GM18951 (cell line): Measurements from ENCODE around the gene SLC7A14.

Source experiments
- POLR2A ChIP-seq: IDR thresholded peaks from 4 replicates; pipeline ENCODE4 v1.6.1; 2011; ENCODE audit warnings: mild to moderate bottlenecking; ENCODE audit not compliant: insufficient read length, insufficient read depth; ENCODE audit errors: extremely low read depth
- in situ Hi-C: fragments of 300-500 bp; cut with MboI; formaldehyde crosslinking; loops from one replicate; pipeline ENCODE4 v1.12.0; 2022; ENCODE audit warnings: low sequenced_read_pairs, mixed read lengths, inconsistent platforms; ENCODE audit not compliant: unreplicated experiment

SLC7A14 gene

DNA sequence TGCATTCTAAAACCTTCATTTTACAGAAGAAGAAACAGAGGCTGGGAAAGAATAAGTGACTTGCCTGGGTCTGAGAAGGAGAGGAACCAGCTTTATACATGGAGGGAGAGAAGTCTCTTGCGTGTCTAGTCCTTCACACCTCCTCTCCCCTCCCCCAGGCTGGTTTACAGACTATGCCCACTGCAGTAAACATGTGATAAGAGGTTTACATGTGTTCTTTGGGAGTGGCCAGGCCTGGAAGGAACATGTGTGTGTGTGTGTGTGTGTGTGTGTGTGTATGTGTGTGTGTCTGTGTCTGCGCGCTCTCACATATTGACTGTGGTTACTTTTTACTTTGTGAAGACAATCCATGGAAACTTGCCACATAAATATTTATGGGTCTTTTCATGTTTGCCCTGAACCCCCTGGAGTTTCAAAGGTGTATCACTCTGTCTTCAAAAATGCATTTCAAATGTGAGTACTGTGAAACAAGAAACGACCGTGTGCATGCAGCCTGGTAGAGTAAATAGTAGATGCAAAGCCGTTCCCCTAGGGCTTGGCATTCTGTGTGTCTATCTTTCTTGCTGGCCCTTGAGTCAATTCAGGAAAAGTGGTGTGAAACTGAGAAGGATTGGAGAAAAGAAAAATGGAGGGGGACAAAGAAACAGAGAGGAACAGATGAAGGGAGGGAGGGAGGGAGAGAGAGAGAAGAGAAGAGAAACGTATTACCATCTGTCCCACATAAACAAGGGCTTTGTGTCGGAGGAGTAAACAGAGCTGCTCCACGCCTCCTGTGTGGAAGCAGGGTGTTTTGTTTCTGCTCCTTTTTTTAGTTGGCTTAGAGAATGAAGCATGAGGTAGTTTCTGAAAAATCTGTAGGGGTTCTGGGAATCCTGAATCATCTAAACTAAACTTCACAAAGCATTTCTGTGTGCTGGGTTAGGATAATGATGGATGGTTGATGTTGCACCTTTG is 115.5 kb downstream of the SLC7A14 start:
- TF ChIP-seq POLR2A: no peak
- in situ Hi-C loops: no loop called here

DNA sequence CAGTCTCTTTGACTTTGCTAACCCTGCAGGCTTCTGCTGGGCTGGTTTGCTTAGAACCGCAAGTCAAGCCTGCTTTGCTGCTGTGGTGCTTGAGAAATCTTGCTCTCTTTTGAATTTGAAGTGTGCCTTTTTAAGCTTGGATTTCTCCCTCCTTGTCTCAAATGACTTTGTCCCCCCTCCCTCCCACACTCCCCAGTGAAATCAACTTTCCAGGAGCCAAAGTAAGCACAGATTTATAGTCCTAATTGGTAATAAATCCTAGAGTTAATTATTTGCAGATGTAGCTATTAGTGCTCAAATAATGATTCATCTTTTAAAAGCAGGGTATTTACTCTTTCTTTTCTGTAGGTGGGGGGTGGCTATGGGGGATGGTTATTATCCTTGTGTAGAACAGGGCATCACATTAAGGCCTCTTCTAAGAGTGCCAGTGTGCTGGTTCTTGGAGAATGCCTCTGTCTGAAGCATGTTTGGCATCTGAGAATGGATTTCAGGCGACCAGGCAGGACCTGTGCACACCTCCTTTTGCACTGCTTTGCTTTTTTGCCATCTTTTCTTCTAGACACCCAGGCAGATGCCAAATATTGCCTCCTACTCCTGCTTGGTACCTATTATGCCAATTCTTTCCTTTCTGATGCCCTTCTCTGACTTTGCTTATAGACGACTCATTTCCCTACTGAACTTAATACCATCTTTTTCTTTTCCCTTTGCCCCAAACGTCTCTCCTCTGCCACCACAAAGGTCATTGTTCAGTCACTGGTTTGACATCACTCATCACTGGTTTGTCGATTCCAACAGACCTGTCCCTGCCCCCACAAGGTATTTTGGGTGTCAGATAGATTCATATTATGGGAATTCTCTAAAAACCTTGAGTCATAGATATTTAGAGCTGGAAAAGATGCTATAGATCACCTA is 116.5 kb downstream of the SLC7A14 start:
- in situ Hi-C loops: no loop called here
- no peak for TF ChIP-seq POLR2A

DNA sequence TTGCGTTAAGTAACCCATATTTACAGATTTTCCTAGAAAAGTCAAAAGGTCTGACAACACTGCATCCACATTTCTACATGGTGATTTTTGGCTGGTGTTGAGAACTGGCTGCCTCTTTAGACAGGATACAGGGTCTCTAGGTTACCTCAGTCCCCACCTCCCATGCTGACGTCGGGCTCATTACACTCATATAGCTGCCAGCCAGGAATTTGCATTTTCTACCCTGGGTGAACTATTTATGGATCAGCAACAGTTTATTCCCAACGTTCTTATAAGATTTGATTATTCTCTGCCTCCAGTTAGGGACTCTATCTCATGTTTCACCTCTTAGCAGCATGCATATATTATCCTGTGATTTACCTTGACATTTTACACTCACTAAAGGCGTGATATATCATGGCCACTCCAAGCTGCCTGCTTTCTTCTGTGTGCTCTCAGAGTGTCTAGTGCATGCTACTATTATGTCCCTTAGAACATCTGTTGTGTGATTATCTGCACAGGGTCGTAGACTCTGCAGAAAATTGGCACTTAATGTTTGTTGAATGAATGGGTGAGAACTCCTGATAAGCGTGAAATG is 118.2 kb downstream of the SLC7A14 start:
- TF ChIP-seq POLR2A: no peak
- in situ Hi-C loops: no loop called here

DNA sequence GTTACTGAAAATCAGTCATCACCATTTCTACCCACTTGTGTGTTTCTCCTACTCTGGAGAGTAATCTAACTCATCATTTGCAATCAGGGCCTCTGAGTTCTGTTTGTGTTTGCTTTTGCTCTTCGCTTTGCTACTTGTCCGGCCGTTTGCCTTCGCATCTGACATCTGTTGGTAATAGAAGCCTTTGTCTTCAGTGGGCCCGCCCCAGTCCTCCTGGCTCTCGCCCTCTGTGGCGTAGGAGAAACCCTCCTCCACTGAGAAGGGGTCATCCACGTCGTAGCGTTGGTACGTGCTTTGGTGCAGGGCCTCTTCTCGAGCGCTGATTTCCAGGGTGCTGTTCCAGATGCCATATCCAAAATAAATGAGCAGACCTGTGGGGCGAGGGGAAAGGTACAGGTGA is 118.9 kb downstream of the SLC7A14 start:
- TF ChIP-seq POLR2A: no peak
- in situ Hi-C loops: no loop called here

DNA sequence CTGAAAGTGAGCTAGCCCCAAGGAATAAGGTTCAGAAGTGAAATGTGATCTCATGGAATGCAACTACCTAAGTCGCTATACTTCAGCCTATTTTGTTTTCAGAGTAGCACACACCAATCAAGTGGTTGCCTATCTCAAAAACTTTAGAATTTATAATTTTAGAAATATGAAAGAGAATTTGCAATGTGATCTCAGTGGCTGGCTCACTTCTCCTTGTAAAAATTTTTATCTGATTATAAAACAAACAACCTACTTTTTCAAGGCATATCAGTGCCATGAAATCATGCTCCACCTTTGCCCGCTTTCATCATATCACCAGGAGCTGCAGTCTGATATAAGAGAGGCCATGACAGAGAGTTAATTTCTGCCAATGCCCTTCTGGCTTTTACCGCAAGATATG is 119.9 kb downstream of the SLC7A14 start:
- no peak for TF ChIP-seq POLR2A
- in situ Hi-C loops: no loop called here

DNA sequence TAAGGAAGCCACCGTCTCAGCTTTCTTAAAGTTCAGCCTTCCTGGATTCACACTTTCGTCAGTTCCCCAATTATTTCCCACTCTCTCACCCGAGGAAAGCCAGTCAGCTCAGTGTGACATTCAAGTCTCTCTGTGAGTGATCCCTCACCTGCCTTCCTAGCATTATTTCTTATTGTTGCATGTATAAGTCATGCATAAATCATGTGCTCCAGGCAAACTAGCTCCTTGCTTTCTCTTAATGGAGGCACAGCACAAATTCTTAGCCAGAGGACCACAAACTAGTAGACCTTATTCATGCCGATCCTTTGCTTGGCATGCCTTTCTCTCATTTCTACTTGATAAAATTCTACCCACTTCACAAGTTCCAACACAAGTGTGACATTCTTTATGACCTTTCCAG is 122.9 kb downstream of the SLC7A14 start:
- TF ChIP-seq POLR2A: no peak
- in situ Hi-C loops: no loop called here

DNA sequence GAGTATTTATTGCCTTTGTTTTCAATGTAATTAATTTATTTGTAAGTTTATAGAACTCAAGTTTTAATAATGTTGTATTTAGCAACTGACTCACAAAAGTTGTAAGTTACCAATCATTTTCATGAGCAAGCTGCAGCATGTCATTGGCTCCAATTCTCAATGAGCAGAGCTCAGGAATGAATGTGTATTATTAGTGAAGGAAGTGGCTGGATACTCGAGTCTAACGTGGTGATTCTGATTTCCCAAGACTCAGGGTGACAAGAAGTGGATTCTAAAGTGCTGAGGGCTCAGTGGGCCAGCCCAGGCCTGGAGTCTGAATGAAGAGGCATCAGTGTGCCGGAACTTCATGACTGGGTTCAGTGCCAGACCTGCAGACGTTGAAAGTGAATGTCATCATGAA is 127.6 kb downstream of the SLC7A14 start:
- TF ChIP-seq POLR2A: no peak
- in situ Hi-C loops: no loop called here

DNA sequence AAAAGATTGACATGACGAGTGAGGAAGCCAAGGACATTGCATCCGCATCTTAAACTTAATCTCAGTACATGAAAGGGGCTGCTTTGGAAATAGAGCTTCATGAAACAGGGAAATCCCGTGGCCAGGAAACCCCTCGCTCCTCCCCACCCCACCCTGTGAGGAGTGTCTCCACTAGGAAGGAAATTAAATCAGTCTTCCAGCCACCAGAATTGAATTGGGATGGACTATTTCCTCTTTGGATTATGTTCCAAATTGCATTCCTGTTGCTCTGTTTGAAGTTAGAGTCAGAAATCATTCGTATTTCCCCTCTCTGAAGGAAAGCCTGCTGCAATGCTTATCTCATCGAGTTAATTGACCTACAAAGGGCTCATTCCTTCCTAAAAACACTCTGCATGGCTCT is 131.4 kb downstream of the SLC7A14 start:
- in situ Hi-C loops: no loop called here
- no peak for TF ChIP-seq POLR2A

DNA sequence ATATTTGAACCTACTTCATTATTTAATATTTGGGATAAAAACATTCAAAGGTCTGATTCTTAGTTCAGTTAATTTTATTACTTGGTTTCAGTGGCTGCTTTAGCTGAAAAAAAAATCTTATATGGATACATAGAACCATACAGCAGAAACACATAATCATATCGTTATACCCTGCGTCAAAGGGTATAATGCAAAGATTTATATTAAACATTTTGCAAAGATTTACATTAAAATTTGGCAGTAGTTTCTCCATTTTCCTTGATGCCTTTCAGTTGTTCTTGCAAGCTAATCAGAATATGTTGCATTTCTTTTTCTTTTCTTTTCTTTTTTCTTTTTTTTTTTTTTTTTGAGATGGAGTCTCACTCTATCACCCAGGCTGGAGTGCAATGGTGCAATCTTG is 135.8 kb downstream of the SLC7A14 start:
- in situ Hi-C loops: no loop called here
- no peak for TF ChIP-seq POLR2A

DNA sequence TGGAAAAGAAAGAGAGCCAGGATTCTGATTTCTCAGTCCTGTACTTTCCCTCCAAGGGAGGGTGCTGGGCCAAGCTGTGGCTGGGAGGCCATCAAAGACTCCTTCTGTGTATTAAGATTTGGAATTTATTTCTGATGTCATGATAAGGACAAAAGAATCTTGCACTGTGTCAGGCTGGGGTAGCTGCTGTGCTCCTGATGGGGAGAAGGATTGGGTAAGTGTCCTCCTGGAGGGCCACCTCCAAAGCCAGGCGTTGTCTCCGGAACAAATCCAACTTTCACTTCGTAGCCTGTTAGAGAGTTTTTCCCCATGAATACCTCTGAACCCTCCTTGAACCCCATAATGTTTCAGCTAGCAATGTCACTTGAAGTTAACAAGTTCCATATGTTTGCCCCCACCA is 137.3 kb downstream of the SLC7A14 start:
- in situ Hi-C loops: no loop called here
- TF ChIP-seq POLR2A: no peak

DNA sequence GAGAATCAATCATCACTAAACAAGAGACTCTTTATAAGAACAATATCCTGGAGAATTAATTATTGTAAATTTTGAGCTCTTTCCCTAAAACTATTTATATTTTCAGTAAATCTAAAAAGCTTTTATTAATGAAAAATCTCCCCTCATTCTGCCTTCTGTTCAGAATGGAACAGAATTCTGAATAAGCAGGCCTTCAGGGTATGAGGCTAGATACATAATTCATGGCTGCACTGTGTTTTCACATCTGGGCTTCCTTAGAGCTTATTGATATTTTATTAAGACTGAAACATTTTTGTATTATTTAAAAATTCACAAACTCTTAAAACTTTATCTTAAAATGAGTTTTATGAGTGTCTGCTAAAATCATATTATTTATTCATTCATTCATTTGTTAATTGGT is 142.4 kb downstream of the SLC7A14 start:
- TF ChIP-seq POLR2A: no peak
- in situ Hi-C loops: no loop called here

DNA sequence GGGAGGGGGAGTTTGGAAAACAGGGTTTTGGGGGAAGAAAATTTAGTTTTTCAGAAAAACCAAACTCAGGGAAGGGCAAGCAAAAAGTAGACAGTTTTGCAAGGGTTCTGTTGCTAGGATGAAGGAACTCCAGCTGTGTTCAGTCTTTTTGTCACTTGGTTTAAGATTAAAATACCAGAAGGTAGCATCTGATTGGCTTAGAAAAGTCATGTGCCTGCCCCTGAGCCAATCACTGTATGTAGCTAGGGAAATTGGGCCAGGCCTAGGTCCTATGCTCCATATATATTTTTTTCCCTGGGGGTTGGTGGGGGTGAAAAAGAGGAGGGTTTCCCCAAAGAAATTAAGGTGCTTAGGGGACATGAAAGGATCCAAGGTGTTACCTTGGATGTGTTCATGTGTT is 142.9 kb downstream of the SLC7A14 start:
- TF ChIP-seq POLR2A: no peak
- in situ Hi-C loops: no loop called here

DNA sequence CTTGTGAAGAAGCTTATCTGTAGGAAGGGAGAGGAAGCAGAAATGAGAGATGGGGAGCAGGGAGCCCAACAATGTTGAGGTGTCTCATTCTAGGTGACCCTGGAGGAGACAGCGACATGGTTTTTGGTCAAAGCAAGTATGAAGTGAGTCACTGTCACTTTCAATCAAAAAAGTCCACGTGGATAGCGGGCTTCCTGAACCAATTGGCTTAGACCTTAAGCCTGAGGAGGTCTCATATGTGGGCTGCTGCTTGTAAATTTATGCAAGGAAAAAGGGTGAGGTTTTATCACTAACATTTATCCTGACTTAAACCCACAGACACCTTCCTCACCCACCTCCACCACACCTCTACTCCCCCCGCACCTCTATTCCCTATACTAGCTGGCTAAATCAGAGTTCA is 144.5 kb downstream of the SLC7A14 start:
- no peak for TF ChIP-seq POLR2A

More for the DNA sequence above, 144.5 kb downstream of the SLC7A14 start:
- in situ Hi-C loops: no loop called here
